ENCODE measurements around the gene MEA1.

The MEA1 gene

GRCh38 chr6:42969431-42969830, 44.3 kb downstream of the MEA1 start:
- no peak for DNase-seq

DNA sequence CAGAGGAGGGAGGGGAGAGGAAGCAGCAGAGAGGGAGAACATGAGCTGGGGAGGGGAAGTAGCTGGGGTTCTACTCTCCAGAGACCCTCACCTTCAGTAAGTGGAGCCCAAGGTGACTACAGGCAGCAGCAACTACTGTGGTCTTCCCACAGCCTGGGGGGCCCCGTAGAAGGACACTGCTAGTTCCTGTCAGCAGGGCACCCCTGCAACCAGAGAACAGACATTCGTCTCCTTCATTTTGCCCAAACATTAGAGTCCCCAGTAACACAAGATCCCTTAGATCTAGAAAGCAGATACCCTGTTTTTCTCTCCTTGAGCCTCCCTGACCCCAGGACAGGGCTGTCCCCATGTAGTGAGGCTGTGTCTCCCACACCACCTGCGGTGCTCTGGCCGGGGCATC, 45.0 kb downstream of the MEA1 start:
- DNase-seq, result no peak

DNA sequence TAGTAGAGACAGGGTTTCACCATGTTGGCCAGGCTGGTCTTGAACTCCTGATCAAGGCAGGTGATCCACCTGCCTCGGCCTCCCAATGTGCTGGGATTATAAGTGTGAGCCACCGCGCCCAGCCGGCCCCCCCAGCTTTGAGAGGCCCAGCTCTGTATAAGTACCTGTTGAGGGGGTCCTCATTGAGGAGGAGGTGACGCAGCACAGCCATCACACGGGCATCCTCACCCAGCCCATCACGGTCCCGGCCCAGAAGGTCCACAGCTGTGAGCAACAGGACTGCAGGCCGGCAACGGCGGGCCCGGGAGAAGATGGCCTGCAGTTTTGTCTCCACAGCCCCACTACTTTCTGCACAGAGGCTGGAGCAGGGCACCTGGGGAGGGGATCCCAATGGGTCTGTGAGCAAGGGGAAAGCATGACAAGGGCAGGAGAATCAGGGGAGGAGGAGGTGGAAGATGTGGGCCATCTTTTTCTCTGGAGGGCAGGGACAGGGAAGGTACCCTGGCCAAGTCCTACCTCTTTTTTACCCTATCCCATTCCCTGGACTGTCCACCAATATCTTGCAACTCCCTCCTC, 45.5 kb downstream of the MEA1 start:
- DNase-seq, result no peak

GRCh38 chr6:42967228-42967627, 46.5 kb downstream of the MEA1 start:
- DNase-seq, result no peak

DNA sequence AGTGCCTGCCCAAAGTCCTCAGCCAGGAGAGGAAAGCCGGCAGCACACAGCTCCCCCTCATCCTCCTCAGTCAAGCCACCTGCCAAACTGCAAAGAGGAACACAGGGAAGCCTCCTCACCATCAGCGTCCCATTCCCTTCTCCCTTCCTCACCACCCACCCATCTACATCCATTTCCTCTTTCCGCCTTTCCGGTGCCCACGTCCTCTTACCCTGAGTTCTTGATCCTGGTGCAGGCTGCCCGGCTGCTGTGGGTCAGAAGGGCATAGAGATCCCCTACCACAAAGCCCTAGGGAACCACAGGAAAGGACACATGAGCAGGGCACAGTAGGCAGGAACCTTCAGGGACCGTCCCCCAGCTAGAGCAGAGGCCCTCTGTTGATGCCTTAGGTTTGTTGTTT, 47.2 kb downstream of the MEA1 start:
- DNase-seq, result no peak

- peak; percentile 80 for DNase-seq
Measured at GRCh38 chr6:42963855-42964605, 49.7 kb downstream of the MEA1 start.

DNA sequence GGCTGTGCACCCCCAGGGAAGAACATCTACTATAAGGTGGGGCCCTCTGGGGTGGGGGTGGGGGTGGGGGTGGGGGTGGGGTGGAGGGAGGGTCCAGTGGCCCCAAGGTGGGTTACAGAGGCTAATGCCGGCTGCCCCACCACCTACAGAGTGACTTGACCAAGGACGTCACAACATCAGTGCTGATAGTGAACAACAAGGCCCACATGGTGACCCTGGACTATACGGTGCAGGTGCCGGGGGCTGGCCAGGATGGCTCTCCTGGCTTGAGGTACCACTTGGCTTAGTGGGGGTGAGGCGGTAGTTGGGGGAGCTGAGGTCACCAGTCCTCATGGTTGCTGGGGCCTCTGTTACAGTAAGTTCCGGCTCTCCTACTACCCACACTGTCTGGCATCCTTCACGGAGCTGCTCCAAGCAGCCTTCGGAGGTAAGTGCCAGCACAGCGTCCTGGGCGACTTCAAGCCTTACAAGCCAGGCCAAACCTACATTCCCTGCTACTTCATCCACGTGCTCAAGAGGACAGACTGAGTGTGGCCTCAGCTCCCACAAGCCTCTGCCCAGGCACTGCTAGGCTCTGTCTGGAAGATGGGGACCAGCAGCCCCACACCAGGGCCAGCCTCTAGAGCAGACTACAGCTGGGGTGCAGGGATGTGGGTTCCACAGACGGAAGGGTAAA, 50.4 kb downstream of the MEA1 start:
- no peak for DNase-seq

DNA sequence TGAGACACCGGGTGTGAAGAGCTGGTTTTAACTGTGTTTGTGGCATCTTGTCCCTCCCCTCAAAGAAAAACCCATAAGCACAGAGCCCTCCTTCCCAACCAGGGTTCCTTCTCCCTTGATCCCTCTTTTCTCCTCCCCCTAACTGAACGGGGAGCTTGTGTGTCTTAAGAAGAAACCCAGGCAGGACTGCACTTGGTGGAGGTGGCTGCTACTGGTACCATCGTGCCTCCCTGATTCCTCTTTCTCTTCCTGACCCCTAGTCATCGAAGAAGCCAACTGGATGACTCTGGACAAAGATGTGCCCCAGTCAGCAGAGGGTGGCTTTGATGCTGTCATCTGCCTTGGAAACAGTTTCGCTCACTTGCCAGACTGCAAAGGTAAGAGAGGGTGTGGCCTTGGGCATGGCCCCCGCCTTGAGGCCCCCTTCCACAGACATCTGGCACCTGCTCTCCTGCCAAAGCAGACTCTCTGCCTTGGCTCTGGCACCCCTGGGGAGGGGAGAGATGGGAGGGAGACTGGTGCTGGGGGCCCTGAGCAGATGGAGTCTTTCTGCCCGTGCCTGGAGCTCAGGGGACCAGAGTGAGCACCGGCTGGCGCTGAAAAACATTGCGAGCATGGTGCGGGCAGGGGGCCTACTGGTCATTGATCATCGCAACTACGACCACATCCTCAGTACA, 51.1 kb downstream of the MEA1 start:
- no peak for DNase-seq

DNA sequence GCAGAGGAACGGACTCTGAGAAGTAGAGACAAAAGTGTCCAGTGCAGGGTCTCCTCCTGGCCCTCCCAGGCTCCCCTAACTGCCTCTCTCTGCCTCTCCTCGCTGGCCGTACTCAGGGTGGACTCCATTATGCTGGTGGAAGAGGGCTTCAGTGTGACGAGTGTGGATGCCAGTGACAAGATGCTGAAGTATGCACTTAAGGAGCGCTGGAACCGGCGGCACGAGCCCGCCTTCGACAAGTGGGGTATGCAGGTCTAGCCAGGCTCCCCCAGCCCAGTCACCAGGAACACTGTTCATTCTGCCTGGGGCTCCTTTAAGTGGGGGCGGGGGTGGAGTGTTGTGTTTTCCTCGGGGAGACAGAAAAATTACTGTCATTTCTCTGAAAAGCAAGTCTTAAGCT, 51.6 kb downstream of the MEA1 start:
- DNase-seq, result no peak

Data from hematopoietic multipotent progenitor cell treated with erythropoietin and hydrocortisone succinate and interleukin-3 and kit ligand, for 6 days (in vitro differentiated cells).